ENCODE data around the gene KMO. TPM values are rescaled to one million over a fixed set of nuclear protein-coding genes. Genes with fewer than 3 reads are reported as not detected.

KMO gene
- total RNA-seq, 1 experiment from 2014 or later = not detected

DNA sequence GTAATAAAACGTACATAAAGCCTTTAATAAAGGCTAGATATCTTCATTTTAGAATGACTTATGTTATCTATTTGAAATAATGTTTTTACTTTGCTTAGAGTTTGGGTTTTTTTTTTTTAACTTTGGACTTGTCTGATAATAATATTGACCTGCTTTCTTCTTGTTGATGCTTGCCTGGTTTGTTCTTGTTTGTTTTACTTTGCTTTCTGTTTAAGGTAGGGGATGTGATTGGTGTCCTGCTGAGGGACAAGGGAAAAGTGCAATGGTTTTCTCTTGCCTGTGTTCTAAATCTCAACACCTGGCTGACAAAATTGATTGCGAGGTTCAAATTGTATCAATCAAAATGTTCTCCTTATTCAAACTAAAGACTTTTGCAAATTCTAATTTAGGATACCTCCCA, 10.5 kb upstream of the KMO start (continued):
- no peak for TF ChIP-seq ZBTB43 (CRISPR knock-in tag; IDR thresholded peaks at IDR 0.05)
- no peak for TF ChIP-seq ZNF416 (CRISPR knock-in tag; IDR thresholded peaks at IDR 0.05)
- no peak for TF ChIP-seq E2F1 (CRISPR knock-in tag; IDR thresholded peaks at IDR 0.05)
- TF ChIP-seq FOXP1 (CRISPR knock-in tag; IDR thresholded peaks at IDR 0.05; ENCODE audit: borderline replicate concordance) = no peak
- TF ChIP-seq, protein P1, sequence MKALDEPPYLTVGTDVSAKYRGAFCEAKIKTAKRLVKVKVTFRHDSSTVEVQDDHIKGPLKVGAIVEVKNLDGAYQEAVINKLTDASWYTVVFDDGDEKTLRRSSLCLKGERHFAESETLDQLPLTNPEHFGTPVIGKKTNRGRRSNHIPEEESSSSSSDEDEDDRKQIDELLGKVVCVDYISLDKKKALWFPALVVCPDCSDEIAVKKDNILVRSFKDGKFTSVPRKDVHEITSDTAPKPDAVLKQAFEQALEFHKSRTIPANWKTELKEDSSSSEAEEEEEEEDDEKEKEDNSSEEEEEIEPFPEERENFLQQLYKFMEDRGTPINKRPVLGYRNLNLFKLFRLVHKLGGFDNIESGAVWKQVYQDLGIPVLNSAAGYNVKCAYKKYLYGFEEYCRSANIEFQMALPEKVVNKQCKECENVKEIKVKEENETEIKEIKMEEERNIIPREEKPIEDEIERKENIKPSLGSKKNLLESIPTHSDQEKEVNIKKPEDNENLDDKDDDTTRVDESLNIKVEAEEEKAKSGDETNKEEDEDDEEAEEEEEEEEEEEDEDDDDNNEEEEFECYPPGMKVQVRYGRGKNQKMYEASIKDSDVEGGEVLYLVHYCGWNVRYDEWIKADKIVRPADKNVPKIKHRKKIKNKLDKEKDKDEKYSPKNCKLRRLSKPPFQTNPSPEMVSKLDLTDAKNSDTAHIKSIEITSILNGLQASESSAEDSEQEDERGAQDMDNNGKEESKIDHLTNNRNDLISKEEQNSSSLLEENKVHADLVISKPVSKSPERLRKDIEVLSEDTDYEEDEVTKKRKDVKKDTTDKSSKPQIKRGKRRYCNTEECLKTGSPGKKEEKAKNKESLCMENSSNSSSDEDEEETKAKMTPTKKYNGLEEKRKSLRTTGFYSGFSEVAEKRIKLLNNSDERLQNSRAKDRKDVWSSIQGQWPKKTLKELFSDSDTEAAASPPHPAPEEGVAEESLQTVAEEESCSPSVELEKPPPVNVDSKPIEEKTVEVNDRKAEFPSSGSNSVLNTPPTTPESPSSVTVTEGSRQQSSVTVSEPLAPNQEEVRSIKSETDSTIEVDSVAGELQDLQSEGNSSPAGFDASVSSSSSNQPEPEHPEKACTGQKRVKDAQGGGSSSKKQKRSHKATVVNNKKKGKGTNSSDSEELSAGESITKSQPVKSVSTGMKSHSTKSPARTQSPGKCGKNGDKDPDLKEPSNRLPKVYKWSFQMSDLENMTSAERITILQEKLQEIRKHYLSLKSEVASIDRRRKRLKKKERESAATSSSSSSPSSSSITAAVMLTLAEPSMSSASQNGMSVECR (CRISPR knock-in tag; IDR thresholded peaks at IDR 0.05; ENCODE audit: borderline replicate concordance) = no peak
- TF ChIP-seq, protein P2, sequence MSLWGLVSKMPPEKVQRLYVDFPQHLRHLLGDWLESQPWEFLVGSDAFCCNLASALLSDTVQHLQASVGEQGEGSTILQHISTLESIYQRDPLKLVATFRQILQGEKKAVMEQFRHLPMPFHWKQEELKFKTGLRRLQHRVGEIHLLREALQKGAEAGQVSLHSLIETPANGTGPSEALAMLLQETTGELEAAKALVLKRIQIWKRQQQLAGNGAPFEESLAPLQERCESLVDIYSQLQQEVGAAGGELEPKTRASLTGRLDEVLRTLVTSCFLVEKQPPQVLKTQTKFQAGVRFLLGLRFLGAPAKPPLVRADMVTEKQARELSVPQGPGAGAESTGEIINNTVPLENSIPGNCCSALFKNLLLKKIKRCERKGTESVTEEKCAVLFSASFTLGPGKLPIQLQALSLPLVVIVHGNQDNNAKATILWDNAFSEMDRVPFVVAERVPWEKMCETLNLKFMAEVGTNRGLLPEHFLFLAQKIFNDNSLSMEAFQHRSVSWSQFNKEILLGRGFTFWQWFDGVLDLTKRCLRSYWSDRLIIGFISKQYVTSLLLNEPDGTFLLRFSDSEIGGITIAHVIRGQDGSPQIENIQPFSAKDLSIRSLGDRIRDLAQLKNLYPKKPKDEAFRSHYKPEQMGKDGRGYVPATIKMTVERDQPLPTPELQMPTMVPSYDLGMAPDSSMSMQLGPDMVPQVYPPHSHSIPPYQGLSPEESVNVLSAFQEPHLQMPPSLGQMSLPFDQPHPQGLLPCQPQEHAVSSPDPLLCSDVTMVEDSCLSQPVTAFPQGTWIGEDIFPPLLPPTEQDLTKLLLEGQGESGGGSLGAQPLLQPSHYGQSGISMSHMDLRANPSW (CRISPR knock-in tag; conservative IDR thresholded peaks at IDR 0.05; ENCODE audit: low read depth) = no peak
- TF ChIP-seq ATF2 (CRISPR knock-in tag; IDR thresholded peaks at IDR 0.05; ENCODE audit: borderline replicate concordance, low read depth) = no peak
- TF ChIP-seq ZNF263 (CRISPR knock-in tag; IDR thresholded peaks at IDR 0.05; ENCODE audit: low read depth) = no peak
- TF ChIP-seq, protein P3, sequence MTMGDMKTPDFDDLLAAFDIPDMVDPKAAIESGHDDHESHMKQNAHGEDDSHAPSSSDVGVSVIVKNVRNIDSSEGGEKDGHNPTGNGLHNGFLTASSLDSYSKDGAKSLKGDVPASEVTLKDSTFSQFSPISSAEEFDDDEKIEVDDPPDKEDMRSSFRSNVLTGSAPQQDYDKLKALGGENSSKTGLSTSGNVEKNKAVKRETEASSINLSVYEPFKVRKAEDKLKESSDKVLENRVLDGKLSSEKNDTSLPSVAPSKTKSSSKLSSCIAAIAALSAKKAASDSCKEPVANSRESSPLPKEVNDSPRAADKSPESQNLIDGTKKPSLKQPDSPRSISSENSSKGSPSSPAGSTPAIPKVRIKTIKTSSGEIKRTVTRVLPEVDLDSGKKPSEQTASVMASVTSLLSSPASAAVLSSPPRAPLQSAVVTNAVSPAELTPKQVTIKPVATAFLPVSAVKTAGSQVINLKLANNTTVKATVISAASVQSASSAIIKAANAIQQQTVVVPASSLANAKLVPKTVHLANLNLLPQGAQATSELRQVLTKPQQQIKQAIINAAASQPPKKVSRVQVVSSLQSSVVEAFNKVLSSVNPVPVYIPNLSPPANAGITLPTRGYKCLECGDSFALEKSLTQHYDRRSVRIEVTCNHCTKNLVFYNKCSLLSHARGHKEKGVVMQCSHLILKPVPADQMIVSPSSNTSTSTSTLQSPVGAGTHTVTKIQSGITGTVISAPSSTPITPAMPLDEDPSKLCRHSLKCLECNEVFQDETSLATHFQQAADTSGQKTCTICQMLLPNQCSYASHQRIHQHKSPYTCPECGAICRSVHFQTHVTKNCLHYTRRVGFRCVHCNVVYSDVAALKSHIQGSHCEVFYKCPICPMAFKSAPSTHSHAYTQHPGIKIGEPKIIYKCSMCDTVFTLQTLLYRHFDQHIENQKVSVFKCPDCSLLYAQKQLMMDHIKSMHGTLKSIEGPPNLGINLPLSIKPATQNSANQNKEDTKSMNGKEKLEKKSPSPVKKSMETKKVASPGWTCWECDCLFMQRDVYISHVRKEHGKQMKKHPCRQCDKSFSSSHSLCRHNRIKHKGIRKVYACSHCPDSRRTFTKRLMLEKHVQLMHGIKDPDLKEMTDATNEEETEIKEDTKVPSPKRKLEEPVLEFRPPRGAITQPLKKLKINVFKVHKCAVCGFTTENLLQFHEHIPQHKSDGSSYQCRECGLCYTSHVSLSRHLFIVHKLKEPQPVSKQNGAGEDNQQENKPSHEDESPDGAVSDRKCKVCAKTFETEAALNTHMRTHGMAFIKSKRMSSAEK (CRISPR knock-in tag; IDR thresholded peaks at IDR 0.05; ENCODE audit: borderline replicate concordance) = no peak
- TF ChIP-seq CREM (CRISPR knock-in tag; IDR thresholded peaks at IDR 0.05) = no peak

All from WTC11 (cell line).